Stimulated activated CD8-positive, alpha-beta memory T cell treated with anti-CD3 and anti-CD28 coated beads, Interleukin-4, amount 100 ng/mL, for 1 hour (primary cell): ENCODE measurements around the gene RBM12.
A peak's percentile ranks its signal among the peaks of the same experiment; 100 is the strongest.
"Not testable (repeated sequence)": the region's sequence is repeated elsewhere in the genome, so short reads cannot be mapped to it uniquely, and the experiment has no call there.

Experiments
- DNase-seq, 2 donors: peaks; one replicate each; pipeline ENCODE4 v3.0.0-alpha.2; 2020; ENCODE audit warnings: low read depth in 2 of 2, low spot score in 1 of 2

Gene RBM12, protein sequence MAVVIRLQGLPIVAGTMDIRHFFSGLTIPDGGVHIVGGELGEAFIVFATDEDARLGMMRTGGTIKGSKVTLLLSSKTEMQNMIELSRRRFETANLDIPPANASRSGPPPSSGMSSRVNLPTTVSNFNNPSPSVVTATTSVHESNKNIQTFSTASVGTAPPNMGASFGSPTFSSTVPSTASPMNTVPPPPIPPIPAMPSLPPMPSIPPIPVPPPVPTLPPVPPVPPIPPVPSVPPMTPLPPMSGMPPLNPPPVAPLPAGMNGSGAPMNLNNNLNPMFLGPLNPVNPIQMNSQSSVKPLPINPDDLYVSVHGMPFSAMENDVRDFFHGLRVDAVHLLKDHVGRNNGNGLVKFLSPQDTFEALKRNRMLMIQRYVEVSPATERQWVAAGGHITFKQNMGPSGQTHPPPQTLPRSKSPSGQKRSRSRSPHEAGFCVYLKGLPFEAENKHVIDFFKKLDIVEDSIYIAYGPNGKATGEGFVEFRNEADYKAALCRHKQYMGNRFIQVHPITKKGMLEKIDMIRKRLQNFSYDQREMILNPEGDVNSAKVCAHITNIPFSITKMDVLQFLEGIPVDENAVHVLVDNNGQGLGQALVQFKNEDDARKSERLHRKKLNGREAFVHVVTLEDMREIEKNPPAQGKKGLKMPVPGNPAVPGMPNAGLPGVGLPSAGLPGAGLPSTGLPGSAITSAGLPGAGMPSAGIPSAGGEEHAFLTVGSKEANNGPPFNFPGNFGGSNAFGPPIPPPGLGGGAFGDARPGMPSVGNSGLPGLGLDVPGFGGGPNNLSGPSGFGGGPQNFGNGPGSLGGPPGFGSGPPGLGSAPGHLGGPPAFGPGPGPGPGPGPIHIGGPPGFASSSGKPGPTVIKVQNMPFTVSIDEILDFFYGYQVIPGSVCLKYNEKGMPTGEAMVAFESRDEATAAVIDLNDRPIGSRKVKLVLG

GRCh38 chr20:35664466-35665206 lies at the start of gene RBM12, which contains the start of gene CPNE1:
RBM12 (minus strand) TSS chr20:35664900; CDS start chr20:35655322, 9,578 bp downstream.
CPNE1 (minus strand) TSS chr20:35664900; CDS start chr20:35632923, 31,977 bp downstream.
- peak; percentile 80 to 86 for DNase-seq

DNA sequence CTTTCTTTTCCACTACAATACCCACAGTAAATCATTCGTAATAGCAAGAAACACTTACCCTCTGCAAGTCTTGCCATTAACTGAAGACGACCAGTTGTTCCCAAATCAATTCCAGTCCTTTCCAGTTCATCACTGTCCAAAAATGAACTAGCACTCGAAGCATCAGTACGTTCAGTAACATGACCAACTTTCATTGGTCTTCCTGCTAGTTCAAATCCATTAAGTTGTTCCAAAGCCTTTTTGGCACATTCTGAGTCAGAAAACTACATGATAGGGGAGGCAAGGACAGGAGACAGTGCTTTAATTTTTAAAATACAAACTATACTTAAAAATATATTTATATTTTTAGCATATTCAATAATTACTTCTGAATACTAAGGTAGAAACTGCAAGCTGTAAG lies 49.4 kb upstream of the RBM12 start:
- no peak for DNase-seq

DNA sequence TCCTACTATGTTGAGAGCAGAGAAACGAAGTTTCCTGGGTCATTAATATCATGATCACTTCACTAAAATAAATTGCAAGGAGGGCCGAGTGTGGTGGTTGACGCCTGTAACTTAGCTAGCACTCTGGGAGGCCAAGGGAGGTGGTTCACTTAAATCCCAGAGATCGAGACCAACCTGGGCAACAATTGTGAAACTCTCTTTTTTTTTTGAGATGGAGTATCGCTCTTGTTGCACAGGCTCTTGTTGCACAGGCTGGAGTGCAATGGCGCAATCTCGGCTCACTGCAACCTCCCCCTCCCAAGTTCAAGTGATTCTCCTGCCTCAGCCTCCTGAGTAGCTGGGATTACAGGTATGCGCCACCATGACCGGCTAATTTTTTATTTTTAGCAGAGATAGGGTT lies 48.4 kb upstream of the RBM12 start:
- DNase-seq, result not testable (repeated sequence)

DNA sequence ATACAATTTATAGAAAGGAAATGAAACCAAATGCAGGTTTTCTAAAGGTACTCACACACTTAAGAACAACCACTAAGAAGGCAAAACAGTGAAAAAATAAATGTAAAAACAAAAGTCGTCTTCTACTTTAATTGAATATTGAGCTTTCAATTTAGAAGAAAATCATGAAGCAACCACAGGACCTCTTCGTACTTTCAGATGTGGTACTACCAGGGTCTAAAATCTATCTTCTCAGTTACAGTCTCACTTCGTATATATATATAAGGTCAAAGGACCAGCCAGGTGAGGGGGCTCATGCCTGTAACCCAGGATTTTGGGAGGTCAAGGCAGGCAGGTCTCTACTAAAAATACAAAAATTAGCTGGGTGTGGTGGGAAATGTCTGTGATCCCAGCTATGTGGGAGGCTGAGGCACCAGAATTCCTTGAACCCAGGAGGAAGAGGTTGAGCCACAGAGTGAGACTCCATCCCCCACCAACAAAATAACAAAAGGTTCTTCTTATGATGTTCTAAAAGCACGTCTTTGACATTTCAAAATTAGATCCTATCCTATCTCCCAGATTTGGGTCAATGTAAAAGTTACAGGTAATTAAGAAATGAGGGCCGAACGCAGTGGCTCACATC lies 47.0 kb upstream of the RBM12 start:
- no peak for DNase-seq

DNA sequence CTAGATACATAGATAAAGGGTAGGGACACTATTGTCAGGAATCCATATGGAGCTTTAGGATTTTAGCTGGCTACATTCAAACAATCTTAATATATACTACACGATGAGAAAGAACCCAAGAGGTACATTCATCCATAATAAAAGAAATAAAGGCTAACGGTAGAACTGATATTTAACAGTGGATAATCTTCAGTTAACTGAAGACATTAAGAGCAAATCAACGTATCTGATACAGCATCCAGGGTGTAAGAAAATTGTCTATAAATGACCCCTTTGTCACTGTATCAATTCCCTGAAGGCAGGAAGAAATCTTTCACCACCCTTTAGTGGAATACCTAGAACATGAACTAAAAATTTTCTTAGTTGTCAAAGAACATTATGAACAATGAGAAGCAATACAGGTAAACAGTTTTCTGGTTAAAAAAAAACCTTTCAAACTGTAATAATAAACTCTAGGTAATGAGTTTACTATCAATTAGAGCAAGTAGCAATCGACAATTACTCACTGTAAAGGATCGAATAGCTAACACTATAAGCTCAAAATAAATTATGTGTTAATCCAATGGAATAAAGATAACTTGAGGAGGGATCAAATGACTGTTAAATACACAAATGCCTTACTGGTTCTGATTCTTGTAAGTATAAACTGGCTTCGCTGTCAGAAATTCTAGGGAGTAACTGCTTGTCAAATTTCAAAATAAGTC lies 46.3 kb upstream of the RBM12 start:
- DNase-seq, result no peak

- no peak for DNase-seq
These were observed 45.3 kb upstream of the RBM12 start for GRCh38 chr20:35710039-35710438.

GRCh38 chr20:35709259-35709658 lies 44.6 kb upstream of the RBM12 start:
- no peak for DNase-seq

DNA sequence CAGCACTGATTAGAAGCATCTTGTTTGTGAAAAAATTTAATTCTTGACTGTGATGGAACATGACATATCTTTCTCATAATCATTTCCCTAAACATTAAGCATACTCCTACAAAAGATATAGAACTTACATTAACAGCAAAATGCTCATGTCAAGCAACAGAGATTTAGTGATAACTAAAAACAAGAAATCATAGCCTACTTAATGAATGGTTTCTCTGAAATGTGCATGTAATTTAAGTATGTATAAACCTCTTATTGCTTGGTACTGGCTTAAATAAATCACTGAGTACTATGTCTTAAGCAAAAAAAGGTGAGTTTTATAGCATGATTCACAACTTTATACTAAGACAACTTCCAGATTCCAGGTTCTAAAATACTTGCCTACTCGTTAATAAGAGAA lies 43.8 kb upstream of the RBM12 start:
- DNase-seq, result no peak

- not testable (repeated sequence) for DNase-seq
These were observed 42.2 kb upstream of the RBM12 start for GRCh38 chr20:35706591-35707529.

GRCh38 chr20:35705894-35706293 lies 41.2 kb upstream of the RBM12 start:
- DNase-seq, result not testable (repeated sequence)

DNA sequence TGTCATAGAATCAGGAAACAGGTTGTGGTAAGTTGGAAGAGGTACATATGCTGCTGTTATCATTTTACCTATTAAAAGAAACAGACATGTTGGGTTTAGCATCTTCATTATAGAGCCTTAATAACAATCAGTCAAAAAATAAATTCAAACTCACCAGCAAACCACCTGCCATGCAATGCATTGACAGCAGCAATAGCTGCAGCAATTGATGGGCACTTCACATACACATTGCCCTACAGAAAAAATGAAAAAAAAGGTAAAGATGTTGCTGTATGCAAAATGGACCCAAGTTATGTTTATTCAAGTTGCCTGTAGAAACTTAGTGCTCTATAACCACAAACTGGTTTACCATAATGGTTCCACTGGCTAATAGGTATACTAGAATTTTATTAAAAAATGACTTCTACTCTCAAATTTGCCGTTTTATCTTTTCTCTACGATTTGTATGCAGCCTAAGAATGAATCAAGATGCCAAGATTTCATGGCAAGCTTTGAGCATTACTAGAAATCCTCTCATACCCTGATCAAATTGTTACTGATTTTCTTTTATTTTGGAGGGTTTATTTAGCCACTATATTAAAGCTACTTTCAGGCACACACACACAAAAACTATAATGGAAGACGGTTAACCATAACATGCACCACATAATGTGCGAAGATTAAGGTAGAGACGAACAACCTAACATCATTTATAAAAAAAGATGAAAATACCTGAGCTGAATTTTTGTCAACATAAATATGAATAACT lies 40.0 kb upstream of the RBM12 start:
- no peak for DNase-seq

DNA sequence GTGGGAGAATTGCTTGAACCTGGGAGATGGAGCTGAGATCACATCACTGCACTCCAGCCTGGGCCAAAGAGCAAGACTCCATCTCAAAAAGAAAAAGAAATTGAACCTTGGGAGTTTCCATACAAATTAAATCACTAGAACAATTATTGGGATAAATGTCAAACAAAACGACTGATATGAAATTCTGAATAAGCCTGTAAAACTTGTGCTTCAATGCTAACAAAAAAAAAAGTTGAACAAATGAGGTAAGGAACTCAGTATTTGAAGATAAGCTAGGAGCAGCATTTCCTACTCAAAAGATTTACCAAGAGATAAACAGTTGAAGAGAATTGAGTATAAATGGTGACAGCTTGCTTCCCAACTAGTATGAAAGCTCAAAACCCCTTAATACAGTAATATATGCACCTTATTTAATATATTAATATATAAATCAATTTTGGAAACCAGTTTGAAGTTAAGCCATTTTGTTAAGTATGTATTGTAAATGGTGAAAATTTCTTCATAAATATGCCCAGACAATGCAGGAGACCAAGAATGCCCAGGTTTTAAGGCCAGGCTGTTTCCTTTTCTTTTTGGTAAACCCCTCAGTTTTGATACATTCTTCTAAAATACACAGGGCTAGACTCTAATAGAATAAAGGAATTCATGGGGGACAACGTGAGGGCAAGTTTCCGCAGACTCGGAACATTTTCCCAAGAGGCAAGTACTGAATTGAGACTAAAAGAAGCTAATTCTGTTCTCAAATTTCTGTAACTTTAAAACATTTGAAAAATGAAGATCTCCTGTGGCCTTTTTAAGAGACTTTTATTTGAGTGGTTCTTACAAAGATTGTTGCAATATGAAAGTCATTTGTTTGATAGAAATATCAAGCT lies 38.4 kb upstream of the RBM12 start:
- no peak for DNase-seq

DNA sequence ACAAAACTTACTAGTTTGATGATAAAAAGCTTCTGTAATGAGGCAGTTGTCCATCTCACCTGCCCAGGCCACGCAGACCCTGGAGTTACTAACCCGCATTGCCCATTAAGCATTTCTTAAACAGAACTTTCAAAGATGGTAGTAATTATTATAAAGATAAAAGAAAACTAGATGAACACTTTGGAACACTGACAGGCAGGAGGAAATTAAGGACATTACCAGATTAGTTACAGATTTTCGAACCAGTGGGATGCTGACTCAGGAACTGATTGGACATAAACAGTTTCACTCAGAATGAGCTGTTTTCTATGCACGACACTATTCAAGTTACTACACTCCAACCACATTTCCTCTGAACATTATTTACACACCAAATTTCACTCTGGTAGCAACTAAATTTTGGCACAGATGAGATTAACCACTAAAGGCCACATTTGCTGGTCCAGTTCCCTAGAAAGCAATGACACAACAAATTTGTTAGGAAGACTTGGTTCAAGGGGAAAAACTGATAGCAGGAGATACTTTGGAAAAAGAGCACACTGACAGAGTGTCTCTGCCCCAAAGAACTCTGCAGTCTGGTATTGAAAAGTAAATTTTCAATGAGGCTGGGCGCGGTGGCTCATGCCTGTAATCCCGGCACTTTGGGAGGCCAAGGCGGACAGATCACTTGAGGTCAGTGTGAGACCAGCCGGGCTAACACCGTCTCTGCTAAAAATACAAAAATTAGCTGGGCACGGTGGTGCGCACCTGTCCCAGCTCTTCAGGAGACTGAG lies 37.5 kb upstream of the RBM12 start:
- DNase-seq, result no peak

- no peak for DNase-seq
These were observed 36.0 kb upstream of the RBM12 start for GRCh38 chr20:35700625-35701148.

GRCh38 chr20:35699957-35700624 lies 35.4 kb upstream of the RBM12 start:
- no peak for DNase-seq
